Measurements from ENCODE around the gene BLNK. TPM values are rescaled to one million over a fixed set of nuclear protein-coding genes. Genes with fewer than 3 reads are reported as not detected.

BLNK gene
- total and polyA plus RNA-seq, 2 experiments from 2014 or later: 0.11 TPM; not detected in 1

- TF ChIP-seq, protein P1, sequence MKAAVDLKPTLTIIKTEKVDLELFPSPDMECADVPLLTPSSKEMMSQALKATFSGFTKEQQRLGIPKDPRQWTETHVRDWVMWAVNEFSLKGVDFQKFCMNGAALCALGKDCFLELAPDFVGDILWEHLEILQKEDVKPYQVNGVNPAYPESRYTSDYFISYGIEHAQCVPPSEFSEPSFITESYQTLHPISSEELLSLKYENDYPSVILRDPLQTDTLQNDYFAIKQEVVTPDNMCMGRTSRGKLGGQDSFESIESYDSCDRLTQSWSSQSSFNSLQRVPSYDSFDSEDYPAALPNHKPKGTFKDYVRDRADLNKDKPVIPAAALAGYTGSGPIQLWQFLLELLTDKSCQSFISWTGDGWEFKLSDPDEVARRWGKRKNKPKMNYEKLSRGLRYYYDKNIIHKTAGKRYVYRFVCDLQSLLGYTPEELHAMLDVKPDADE (IDR thresholded peaks at IDR 0.05): no peak
These were observed 82.5 kb downstream of the BLNK start (continued) for GRCh38 chr10:96188916-96189315.

DNA sequence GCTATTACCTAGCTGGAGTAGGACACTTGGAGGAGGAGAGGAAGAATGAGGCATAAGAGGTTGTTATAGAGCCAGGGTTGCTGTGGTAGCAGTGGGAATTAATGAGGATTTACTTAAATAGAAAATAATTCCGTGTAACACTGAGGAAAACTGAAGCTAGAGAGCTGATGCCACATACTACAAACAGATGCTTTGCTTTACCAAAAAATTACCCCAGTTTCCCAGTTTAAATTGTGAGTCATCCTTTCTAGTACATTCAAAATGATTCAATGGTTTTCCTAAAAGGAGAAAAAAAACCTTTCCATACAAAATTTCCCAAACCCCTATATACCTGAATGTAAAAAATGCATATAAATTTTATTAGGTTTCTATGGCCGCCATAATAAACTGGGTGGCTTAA is 82.9 kb downstream of the BLNK start:
- Mint-ChIP-seq H3K27me3 (ENCODE audit: insufficient read depth, low read depth, poor library complexity) (no peaks in the 10 kb centered on the region), H3K36me3 (ENCODE audit: low read depth) (peaks cover 6% of the 10 kb centered on the region; the same call in 2 of the 3 replicates), H3K9me3 (peaks cover 34% of the 10 kb centered on the region), H3K4me1 (peaks cover 4% of the 10 kb centered on the region), H3K4me3 (no peak overlapping the region), H3K27ac (no peak overlapping the region)
- Histone ChIP-seq H3K27ac (ENCODE audit: low read depth) (no peak overlapping the region), H3F3A (replicated peaks; ENCODE audit: low read depth) (no peaks in the 10 kb centered on the region), H3K4me2 (no peak overlapping the region), H3K4me1 (ENCODE audit: insufficient read depth) (no peaks in the 10 kb centered on the region), H2AFZ (no peak overlapping the region), H3K4me3 (no peak overlapping the region), H3K9me2 (ENCODE audit: insufficient read depth) (peaks cover 2% of the 10 kb centered on the region; the same call in 1 of the 2 replicates), H3K79me2 (replicated peaks; ENCODE audit: insufficient read depth) (no peaks in the 10 kb centered on the region), H4K20me1 (replicated peaks; ENCODE audit: insufficient read depth) (no peaks in the 10 kb centered on the region), H3K27me3 (ENCODE audit: insufficient read depth) (no peaks in the 10 kb centered on the region), H3K36me3 (ENCODE audit: insufficient read depth) (no peaks in the 10 kb centered on the region; the same call in 1 of the 2 replicates)
- ATAC-seq: no peak
- no peak for DNase-seq (ENCODE audit: low spot score)
- no peak for TF ChIP-seq EZH2phosphoT487 (IDR thresholded peaks at IDR 0.05; ENCODE audit: unreplicated experiment)

- no peaks in the 10 kb centered on the region for H3K79me2 ChIP-seq (replicated peaks; ENCODE audit: insufficient read depth)
- H3K9me3 Mint-ChIP-seq: peaks cover 41% of the 10 kb centered on the region
- no peak overlapping the region for H3K4me3 Mint-ChIP-seq
- ATAC-seq (no peak), DNase-seq (ENCODE audit: low spot score) (no peak)
- no peaks in the 10 kb centered on the region for H3F3A ChIP-seq (replicated peaks; ENCODE audit: low read depth)
- peaks cover 11% of the 10 kb centered on the region; the same call in 1 of the 3 replicates for H3K36me3 Mint-ChIP-seq (ENCODE audit: low read depth)
- no peaks in the 10 kb centered on the region for H3K4me1 Mint-ChIP-seq
- H2AFZ ChIP-seq: no peak overlapping the region
- H4K20me1 ChIP-seq (replicated peaks; ENCODE audit: insufficient read depth): no peaks in the 10 kb centered on the region
- no peak overlapping the region for H3K4me2 ChIP-seq
- H3K27me3 ChIP-seq (ENCODE audit: insufficient read depth): no peaks in the 10 kb centered on the region
- peaks cover 3% of the 10 kb centered on the region for H3K27me3 Mint-ChIP-seq (ENCODE audit: insufficient read depth, low read depth, poor library complexity)
- no peak overlapping the region for H3K27ac ChIP-seq (ENCODE audit: low read depth)
- H3K27ac Mint-ChIP-seq: no peak overlapping the region
- no peaks in the 10 kb centered on the region for H3K4me1 ChIP-seq (ENCODE audit: insufficient read depth)
- peaks cover 3% of the 10 kb centered on the region; the same call in 1 of the 2 replicates for H3K36me3 ChIP-seq (ENCODE audit: insufficient read depth)
- no peaks in the 10 kb centered on the region for H3K9me2 ChIP-seq (ENCODE audit: insufficient read depth)
- no peak overlapping the region for H3K4me3 ChIP-seq
- TF ChIP-seq NANOG (IDR thresholded peaks at IDR 0.05; ENCODE audit: borderline replicate concordance) (no peak), EZH2 (IDR thresholded peaks at IDR 0.05; ENCODE audit: low read depth, unreplicated experiment) (no peak), EZH2phosphoT487 (IDR thresholded peaks at IDR 0.05; ENCODE audit: unreplicated experiment) (no peak), JUNB (IDR thresholded peaks at IDR 0.05; ENCODE audit: unreplicated experiment) (no peak), STAT1 (IDR thresholded peaks at IDR 0.05; ENCODE audit: unreplicated experiment) (no peak), POLR2AphosphoS5 (IDR thresholded peaks at IDR 0.05; ENCODE audit: low read depth) (no peak), ZNF331 (CRISPR knock-in tag; IDR thresholded peaks at IDR 0.05; ENCODE audit: low read depth) (no peak)
- TF ChIP-seq, protein P2, sequence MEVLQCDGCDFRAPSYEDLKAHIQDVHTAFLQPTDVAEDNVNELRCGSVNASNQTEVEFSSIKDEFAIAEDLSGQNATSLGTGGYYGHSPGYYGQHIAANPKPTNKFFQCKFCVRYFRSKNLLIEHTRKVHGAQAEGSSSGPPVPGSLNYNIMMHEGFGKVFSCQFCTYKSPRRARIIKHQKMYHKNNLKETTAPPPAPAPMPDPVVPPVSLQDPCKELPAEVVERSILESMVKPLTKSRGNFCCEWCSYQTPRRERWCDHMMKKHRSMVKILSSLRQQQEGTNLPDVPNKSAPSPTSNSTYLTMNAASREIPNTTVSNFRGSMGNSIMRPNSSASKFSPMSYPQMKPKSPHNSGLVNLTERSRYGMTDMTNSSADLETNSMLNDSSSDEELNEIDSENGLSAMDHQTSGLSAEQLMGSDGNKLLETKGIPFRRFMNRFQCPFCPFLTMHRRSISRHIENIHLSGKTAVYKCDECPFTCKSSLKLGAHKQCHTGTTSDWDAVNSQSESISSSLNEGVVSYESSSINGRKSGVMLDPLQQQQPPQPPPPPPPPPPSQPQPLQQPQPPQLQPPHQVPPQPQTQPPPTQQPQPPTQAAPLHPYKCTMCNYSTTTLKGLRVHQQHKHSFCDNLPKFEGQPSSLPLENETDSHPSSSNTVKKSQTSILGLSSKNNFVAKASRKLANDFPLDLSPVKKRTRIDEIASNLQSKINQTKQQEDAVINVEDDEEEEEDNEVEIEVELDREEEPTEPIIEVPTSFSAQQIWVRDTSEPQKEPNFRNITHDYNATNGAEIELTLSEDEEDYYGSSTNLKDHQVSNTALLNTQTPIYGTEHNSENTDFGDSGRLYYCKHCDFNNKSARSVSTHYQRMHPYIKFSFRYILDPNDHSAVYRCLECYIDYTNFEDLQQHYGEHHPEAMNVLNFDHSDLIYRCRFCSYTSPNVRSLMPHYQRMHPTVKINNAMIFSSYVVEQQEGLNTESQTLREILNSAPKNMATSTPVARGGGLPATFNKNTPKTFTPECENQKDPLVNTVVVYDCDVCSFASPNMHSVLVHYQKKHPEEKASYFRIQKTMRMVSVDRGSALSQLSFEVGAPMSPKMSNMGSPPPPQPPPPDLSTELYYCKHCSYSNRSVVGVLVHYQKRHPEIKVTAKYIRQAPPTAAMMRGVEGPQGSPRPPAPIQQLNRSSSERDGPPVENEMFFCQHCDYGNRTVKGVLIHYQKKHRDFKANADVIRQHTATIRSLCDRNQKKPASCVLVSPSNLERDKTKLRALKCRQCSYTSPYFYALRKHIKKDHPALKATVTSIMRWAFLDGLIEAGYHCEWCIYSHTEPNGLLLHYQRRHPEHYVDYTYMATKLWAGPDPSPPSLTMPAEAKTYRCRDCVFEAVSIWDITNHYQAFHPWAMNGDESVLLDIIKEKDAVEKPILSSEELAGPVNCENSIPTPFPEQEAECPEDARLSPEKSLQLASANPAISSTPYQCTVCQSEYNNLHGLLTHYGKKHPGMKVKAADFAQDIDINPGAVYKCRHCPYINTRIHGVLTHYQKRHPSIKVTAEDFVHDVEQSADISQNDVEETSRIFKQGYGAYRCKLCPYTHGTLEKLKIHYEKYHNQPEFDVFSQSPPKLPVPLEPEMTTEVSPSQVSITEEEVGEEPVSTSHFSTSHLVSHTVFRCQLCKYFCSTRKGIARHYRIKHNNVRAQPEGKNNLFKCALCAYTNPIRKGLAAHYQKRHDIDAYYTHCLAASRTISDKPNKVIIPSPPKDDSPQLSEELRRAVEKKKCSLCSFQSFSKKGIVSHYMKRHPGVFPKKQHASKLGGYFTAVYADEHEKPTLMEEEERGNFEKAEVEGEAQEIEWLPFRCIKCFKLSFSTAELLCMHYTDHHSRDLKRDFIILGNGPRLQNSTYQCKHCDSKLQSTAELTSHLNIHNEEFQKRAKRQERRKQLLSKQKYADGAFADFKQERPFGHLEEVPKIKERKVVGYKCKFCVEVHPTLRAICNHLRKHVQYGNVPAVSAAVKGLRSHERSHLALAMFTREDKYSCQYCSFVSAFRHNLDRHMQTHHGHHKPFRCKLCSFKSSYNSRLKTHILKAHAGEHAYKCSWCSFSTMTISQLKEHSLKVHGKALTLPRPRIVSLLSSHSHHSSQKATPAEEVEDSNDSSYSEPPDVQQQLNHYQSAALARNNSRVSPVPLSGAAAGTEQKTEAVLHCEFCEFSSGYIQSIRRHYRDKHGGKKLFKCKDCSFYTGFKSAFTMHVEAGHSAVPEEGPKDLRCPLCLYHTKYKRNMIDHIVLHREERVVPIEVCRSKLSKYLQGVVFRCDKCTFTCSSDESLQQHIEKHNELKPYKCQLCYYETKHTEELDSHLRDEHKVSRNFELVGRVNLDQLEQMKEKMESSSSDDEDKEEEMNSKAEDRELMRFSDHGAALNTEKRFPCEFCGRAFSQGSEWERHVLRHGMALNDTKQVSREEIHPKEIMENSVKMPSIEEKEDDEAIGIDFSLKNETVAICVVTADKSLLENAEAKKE (CRISPR knock-in tag; IDR thresholded peaks at IDR 0.05): no peak
- TF ChIP-seq, protein P3, sequence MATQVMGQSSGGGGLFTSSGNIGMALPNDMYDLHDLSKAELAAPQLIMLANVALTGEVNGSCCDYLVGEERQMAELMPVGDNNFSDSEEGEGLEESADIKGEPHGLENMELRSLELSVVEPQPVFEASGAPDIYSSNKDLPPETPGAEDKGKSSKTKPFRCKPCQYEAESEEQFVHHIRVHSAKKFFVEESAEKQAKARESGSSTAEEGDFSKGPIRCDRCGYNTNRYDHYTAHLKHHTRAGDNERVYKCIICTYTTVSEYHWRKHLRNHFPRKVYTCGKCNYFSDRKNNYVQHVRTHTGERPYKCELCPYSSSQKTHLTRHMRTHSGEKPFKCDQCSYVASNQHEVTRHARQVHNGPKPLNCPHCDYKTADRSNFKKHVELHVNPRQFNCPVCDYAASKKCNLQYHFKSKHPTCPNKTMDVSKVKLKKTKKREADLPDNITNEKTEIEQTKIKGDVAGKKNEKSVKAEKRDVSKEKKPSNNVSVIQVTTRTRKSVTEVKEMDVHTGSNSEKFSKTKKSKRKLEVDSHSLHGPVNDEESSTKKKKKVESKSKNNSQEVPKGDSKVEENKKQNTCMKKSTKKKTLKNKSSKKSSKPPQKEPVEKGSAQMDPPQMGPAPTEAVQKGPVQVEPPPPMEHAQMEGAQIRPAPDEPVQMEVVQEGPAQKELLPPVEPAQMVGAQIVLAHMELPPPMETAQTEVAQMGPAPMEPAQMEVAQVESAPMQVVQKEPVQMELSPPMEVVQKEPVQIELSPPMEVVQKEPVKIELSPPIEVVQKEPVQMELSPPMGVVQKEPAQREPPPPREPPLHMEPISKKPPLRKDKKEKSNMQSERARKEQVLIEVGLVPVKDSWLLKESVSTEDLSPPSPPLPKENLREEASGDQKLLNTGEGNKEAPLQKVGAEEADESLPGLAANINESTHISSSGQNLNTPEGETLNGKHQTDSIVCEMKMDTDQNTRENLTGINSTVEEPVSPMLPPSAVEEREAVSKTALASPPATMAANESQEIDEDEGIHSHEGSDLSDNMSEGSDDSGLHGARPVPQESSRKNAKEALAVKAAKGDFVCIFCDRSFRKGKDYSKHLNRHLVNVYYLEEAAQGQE (IDR thresholded peaks at IDR 0.05; ENCODE audit: unreplicated experiment): no peak
These were observed 94.4 kb downstream of the BLNK start for GRCh38 chr10:96176985-96177384.
